WTC11 (cell line): Measurements from ENCODE around the gene CARMIL1. TPM values are rescaled to one million over a fixed set of nuclear protein-coding genes. Genes with fewer than 3 reads are reported as not detected.
A peak's percentile ranks its signal among the peaks of the same experiment; 100 is the strongest.

Experiments
- ATAC-seq: fragments of 200-7000 bp; cut with Tn5 transposase; 2 replicates; pipeline ENCODE4 v1.10.0; 2021; ENCODE audit warnings: mild to moderate bottlenecking, moderate library complexity
- CTCF ChIA-PET: fragments of 300-600 bp; sonication (Branson Sonifier 250); formaldehyde crosslinking; loops from one replicate; lab custom pipeline; 2021; ENCODE audit warnings: antibody characterized with exemption; lab: Charles Lee
- POLR2A ChIA-PET: fragments of 350-600 bp; sonication (Branson Sonifier 250); formaldehyde crosslinking; loops from one replicate; lab custom pipeline; 2021; ENCODE audit warnings: antibody characterized with exemption; lab: Charles Lee
- DNase-seq: peaks from one replicate; pipeline ENCODE4 v3.0.0; 2021; ENCODE audit warnings: low spot score
- H3K27ac Mint-ChIP-seq: 2 replicates; pipeline ENCODE4 v1.8.0; 2021; ENCODE audit warnings: mixed read lengths
- H3K27me3 Mint-ChIP-seq: 2 replicates; pipeline ENCODE4 v1.8.0; 2021; ENCODE audit warnings: low read depth, mild to moderate bottlenecking, moderate library complexity, mixed read lengths
- H3K36me3 Mint-ChIP-seq: 2 replicates; pipeline ENCODE4 v1.8.0; 2021; ENCODE audit warnings: mixed read lengths
- H3K4me1 Mint-ChIP-seq: 2 replicates; pipeline ENCODE4 v1.8.0; 2022; ENCODE audit warnings: mixed read lengths
- H3K4me3 Mint-ChIP-seq: 2 replicates; pipeline ENCODE4 v1.8.0; 2021; ENCODE audit warnings: mild to moderate bottlenecking, moderate library complexity, mixed read lengths
- H3K9me3 Mint-ChIP-seq: 2 replicates; pipeline ENCODE4 v1.8.0; 2021; ENCODE audit warnings: mixed read lengths
- AFF4 ChIP-seq: sonication (generic); formaldehyde crosslinking; IDR thresholded peaks from 2 replicates; pipeline ENCODE4 v1.8.1; 2023; ENCODE audit warnings: mild to moderate bottlenecking, missing genetic modification reagents, borderline replicate concordance
- AR ChIP-seq: fragments of 250-450 bp; sonication (Bioruptor Pico); IDR thresholded peaks from 2 replicates; pipeline ENCODE4 v1.9.0; 2021; ENCODE audit warnings: mild to moderate bottlenecking
- CREB1 ChIP-seq: sonication (generic); formaldehyde crosslinking; IDR thresholded peaks from 2 replicates; pipeline ENCODE4 v1.8.0; 2023; ENCODE audit warnings: mild to moderate bottlenecking, missing genetic modification reagents
- E2F1 ChIP-seq: sonication (generic); formaldehyde crosslinking; IDR thresholded peaks from 2 replicates; pipeline ENCODE4 v1.8.0; 2022; ENCODE audit warnings: mild to moderate bottlenecking, missing genetic modification reagents
- E2F5 ChIP-seq: sonication (generic); formaldehyde crosslinking; IDR thresholded peaks from 2 replicates; pipeline ENCODE4 v1.8.1; 2022; ENCODE audit warnings: mild to moderate bottlenecking, moderate library complexity, missing genetic modification reagents
- FOXP1 ChIP-seq: sonication (generic); formaldehyde crosslinking; IDR thresholded peaks from 2 replicates; pipeline ENCODE4 v1.8.0; 2022; ENCODE audit warnings: missing genetic modification reagents, mild to moderate bottlenecking, moderate library complexity, borderline replicate concordance
- MAX ChIP-seq: sonication (generic); formaldehyde crosslinking; IDR thresholded peaks from 2 replicates; pipeline ENCODE4 v1.8.0; 2022; ENCODE audit warnings: mild to moderate bottlenecking, missing genetic modification reagents
- MXD4 ChIP-seq: fragments of 250-450 bp; sonication (Bioruptor Pico); IDR thresholded peaks from 2 replicates; pipeline ENCODE4 v1.8.0; 2021; ENCODE audit warnings: mild to moderate bottlenecking, moderate library complexity, borderline replicate concordance
- NFATC4 ChIP-seq: fragments of 250-450 bp; sonication (Bioruptor Pico); IDR thresholded peaks from 2 replicates; pipeline ENCODE4 v1.9.0; 2021; ENCODE audit warnings: mild to moderate bottlenecking
- NR1H2 ChIP-seq: sonication (generic); formaldehyde crosslinking; IDR thresholded peaks from 2 replicates; pipeline ENCODE4 v1.9.0; 2021; ENCODE audit warnings: mild to moderate bottlenecking, moderate library complexity, missing genetic modification reagents
- NR2C2 ChIP-seq: sonication (generic); formaldehyde crosslinking; IDR thresholded peaks from 2 replicates; pipeline ENCODE4 v1.8.0; 2022; ENCODE audit warnings: mild to moderate bottlenecking, missing genetic modification reagents
- OVOL2 ChIP-seq: fragments of 250-450 bp; sonication (Bioruptor Pico); IDR thresholded peaks from 2 replicates; pipeline ENCODE4 v1.9.0; 2021; ENCODE audit warnings: mild to moderate bottlenecking, borderline replicate concordance
- TCF7 ChIP-seq: sonication (generic); formaldehyde crosslinking; IDR thresholded peaks from 2 replicates; pipeline ENCODE4 v1.8.0; 2022; ENCODE audit warnings: mild to moderate bottlenecking, low read depth, missing genetic modification reagents, moderate library complexity
- TEAD1 ChIP-seq: sonication (generic); formaldehyde crosslinking; IDR thresholded peaks from 2 replicates; pipeline ENCODE4 v1.8.0; 2022; ENCODE audit warnings: mild to moderate bottlenecking, missing genetic modification reagents
- ZNF317 ChIP-seq: sonication (generic); formaldehyde crosslinking; IDR thresholded peaks from 2 replicates; pipeline ENCODE4 v1.8.1; 2023; ENCODE audit warnings: low read depth, mild to moderate bottlenecking, moderate library complexity, missing genetic modification reagents, borderline replicate concordance
- ZNF416 ChIP-seq: fragments of 250-450 bp; sonication (Bioruptor Pico); IDR thresholded peaks from 2 replicates; pipeline ENCODE4 v1.9.0; 2021; ENCODE audit warnings: mild to moderate bottlenecking, inconsistent platforms
- ZNF512 ChIP-seq: sonication (generic); formaldehyde crosslinking; IDR thresholded peaks from 2 replicates; pipeline ENCODE4 v1.8.1; 2022; ENCODE audit warnings: missing genetic modification reagents, borderline replicate concordance
- total RNA-seq: library from RNA; stranded (reverse); gene quantifications from 3 replicates; pipeline ENCODE4 v1.2.3, GENCODE V29; 2021

CARMIL1 gene
- total RNA-seq, 1 experiment from 2014 or later, result 36.2 TPM

- peak overlapping the region; percentile 93 for H3K4me3 Mint-ChIP-seq
- no peaks in the 10 kb centered on the region for H3K27me3 Mint-ChIP-seq
- no peak for DNase-seq
- ATAC-seq, result peak; percentile 1; the same call in 1 of the 2 replicates
- ChIA-PET POLR2A (interaction anchor here (0.5 to 1.7 kb wide), 3 partner anchors 9 to 27 kb away, joined by 3 to 5 read pairs (median 4); no protein-coding TSS in a partner anchor), CTCF (interaction anchor here (0.6 to 3.4 kb wide), 23 partner anchors 9 to 340 kb away, joined by 3 to 41 read pairs (median 4); no protein-coding TSS in a partner anchor)
- peaks cover 44% of the 10 kb centered on the region for H3K4me1 Mint-ChIP-seq
- H3K36me3 Mint-ChIP-seq, result no peaks in the 10 kb centered on the region
- TF ChIP-seq E2F5 (CRISPR knock-in tag), result no peak
- TF ChIP-seq ZNF317, result no peak
- no peak for TF ChIP-seq ZNF512
- TF ChIP-seq NR1H2 (CRISPR knock-in tag), result no peak
- TF ChIP-seq OVOL2 (CRISPR knock-in tag), result no peak
- TF ChIP-seq ZNF416 (CRISPR knock-in tag), result no peak
- TF ChIP-seq CREB1 (CRISPR knock-in tag), result no peak
- TF ChIP-seq E2F1 (CRISPR knock-in tag), result no peak
- no peak for TF ChIP-seq MXD4 (CRISPR knock-in tag)
- TF ChIP-seq MAX (CRISPR knock-in tag), result no peak
- TF ChIP-seq FOXP1 (CRISPR knock-in tag), result no peak
- no peak for TF ChIP-seq NFATC4 (CRISPR knock-in tag)
- no peak for TF ChIP-seq AFF4 (CRISPR knock-in tag)
- no peak for TF ChIP-seq NR2C2 (CRISPR knock-in tag)
- no peak for TF ChIP-seq TCF7 (CRISPR knock-in tag)
- no peak for TF ChIP-seq AR
- TF ChIP-seq TEAD1 (CRISPR knock-in tag), result no peak
- TF ChIP-seq, all 79 proteins: peak for 0
- peak overlapping the region; percentile 81 for H3K27ac Mint-ChIP-seq
- no peaks in the 10 kb centered on the region for H3K9me3 Mint-ChIP-seq
Measured at GRCh38 chr6:25278261-25278913, 787 bp upstream of the CARMIL1 start.
